Measurements from ENCODE around the gene RASGRP1.

GRCh38 chr15:38508647-38509046 is 56.0 kb downstream of the RASGRP1 start:
- no peak for TF ChIP-seq POLR2AphosphoS5 (IDR thresholded peaks at IDR 0.05; ENCODE audit: low read depth, low read length)
- TF ChIP-seq SIN3A (IDR thresholded peaks at IDR 0.05; ENCODE audit: borderline replicate concordance, insufficient read depth, low read length): no peak
- no peak for TF ChIP-seq TAF1 (IDR thresholded peaks at IDR 0.05; ENCODE audit: borderline replicate concordance, insufficient read depth, low read length)
- no peak for TF ChIP-seq FOXP2 (optimal IDR thresholded peaks at IDR 0.05; ENCODE audit: borderline replicate concordance, extremely low read depth, extremely low read length, insufficient read depth)

All from PFSK-1 (cell line).